Stimulated activated CD8-positive, alpha-beta memory T cell treated with anti-CD3 and anti-CD28 coated beads, Interleukin-12 subunit alpha, Interleukin-12 subunit beta, amount 100 ng/mL, for 1 hour (primary cell): ENCODE measurements around the gene LZTS2.
A peak's percentile ranks its signal among the peaks of the same experiment; 100 is the strongest.

Experiments used
- DNase-seq: peaks from one replicate; pipeline ENCODE4 v3.0.0-alpha.2; 2020; ENCODE audit warnings: low read depth

LZTS2 gene

GRCh38 chr10:100998991-100999741, 442 bp upstream of the LZTS2 start:
- peak; percentile 60 for DNase-seq

GRCh38 chr10:101000127-101000914, 713 bp downstream of the LZTS2 start:
- DNase-seq = no peak

GRCh38 chr10:101000915-101001658, 1.5 kb downstream of the LZTS2 start:
- DNase-seq = no peak

GRCh38 chr10:101001659-101002035, 2.0 kb downstream of the LZTS2 start:
- no peak for DNase-seq

- DNase-seq = no peak
Measured at GRCh38 chr10:101002456-101002855, 2.8 kb downstream of the LZTS2 start.

GRCh38 chr10:101003639-101004206, 4.1 kb downstream of the LZTS2 start:
- no peak for DNase-seq

- DNase-seq = no peak
Measured at GRCh38 chr10:101005361-101005760, 5.8 kb downstream of the LZTS2 start.

- DNase-seq = no peak
Measured at GRCh38 chr10:101005869-101006567, 6.4 kb downstream of the LZTS2 start.

- no peak for DNase-seq
Measured at GRCh38 chr10:101006593-101007098, 7.0 kb downstream of the LZTS2 start.

- DNase-seq = no peak
Measured at GRCh38 chr10:101007099-101007711, 7.6 kb downstream of the LZTS2 start.

- no peak for DNase-seq
Measured at GRCh38 chr10:101007915-101008822, 8.6 kb downstream of the LZTS2 start.

GRCh38 chr10:101008823-101009423, 9.3 kb downstream of the LZTS2 start:
- DNase-seq = no peak

GRCh38 chr10:101010329-101010728, 10.7 kb downstream of the LZTS2 start:
- no peak for DNase-seq

GRCh38 chr10:101011517-101012423, 12.2 kb downstream of the LZTS2 start:
- no peak for DNase-seq

GRCh38 chr10:101012525-101013364, 13.1 kb downstream of the LZTS2 start:
- peak; percentile 62 for DNase-seq

- DNase-seq = no peak
Measured at GRCh38 chr10:101013365-101013825, 13.8 kb downstream of the LZTS2 start.

- peak; percentile 67 for DNase-seq
Measured at GRCh38 chr10:101014230-101014884, 14.7 kb downstream of the LZTS2 start.
